GM19351 (cell line): ENCODE measurements around the gene APC2.
"Not testable (repeated sequence)": the region's sequence is repeated elsewhere in the genome, so short reads cannot be mapped to it uniquely, and the experiment has no call there.

Experiments
- ATAC-seq: cut with Tn5 transposase; IDR thresholded peaks from one replicate; pipeline ENCODE4 v1.9.1; 2021; ENCODE audit warnings: mild to moderate bottlenecking, moderate library complexity; ENCODE audit not compliant: unreplicated experiment

The APC2 gene

GRCh38 chr19:1412323-1412923 lies 37.5 kb upstream of the APC2 start:
- ATAC-seq, result no peak

- no peak for ATAC-seq
Observed at GRCh38 chr19:1412995-1413800, 36.7 kb upstream of the APC2 start.

- no peak for ATAC-seq
Observed at GRCh38 chr19:1416014-1416841, 33.7 kb upstream of the APC2 start.

GRCh38 chr19:1417145-1417544 lies 32.8 kb upstream of the APC2 start:
- ATAC-seq, result no peak

- ATAC-seq, result no peak
Observed at GRCh38 chr19:1417681-1418495, 32.0 kb upstream of the APC2 start.

GRCh38 chr19:1418496-1418775 lies 31.5 kb upstream of the APC2 start:
- ATAC-seq, result no peak

GRCh38 chr19:1418951-1419738 lies 30.8 kb upstream of the APC2 start:
- no peak for ATAC-seq

- not testable (repeated sequence) for ATAC-seq
Observed at GRCh38 chr19:1420085-1420484, 29.8 kb upstream of the APC2 start.

- no peak for ATAC-seq
Observed at GRCh38 chr19:1420590-1420989, 29.3 kb upstream of the APC2 start.

GRCh38 chr19:1421218-1421957 lies 28.5 kb upstream of the APC2 start:
- ATAC-seq, result no peak

GRCh38 chr19:1421958-1422305 lies 28.0 kb upstream of the APC2 start:
- ATAC-seq, result no peak

GRCh38 chr19:1422360-1422759 lies 27.6 kb upstream of the APC2 start:
- no peak for ATAC-seq

GRCh38 chr19:1422943-1423342 lies 27.0 kb upstream of the APC2 start:
- ATAC-seq, result no peak

GRCh38 chr19:1423436-1424191 lies 26.3 kb upstream of the APC2 start:
- ATAC-seq, result no peak

GRCh38 chr19:1424192-1424955 lies 25.5 kb upstream of the APC2 start:
- ATAC-seq, result no peak

GRCh38 chr19:1425102-1425837 lies 24.7 kb upstream of the APC2 start:
- no peak for ATAC-seq

- ATAC-seq, result no peak
Observed at GRCh38 chr19:1425902-1426301, 24.0 kb upstream of the APC2 start.

- ATAC-seq, result no peak
Observed at GRCh38 chr19:1426736-1427135, 23.2 kb upstream of the APC2 start.
